GM23338 (cell line): Measurements from ENCODE around the gene HKDC1. TPM values are rescaled to one million over a fixed set of nuclear protein-coding genes. Genes with fewer than 3 reads are reported as not detected.

Experiments
- ATAC-seq: fragments of 200-7000 bp; cut with Tn5 transposase; 3 replicates; pipeline ENCODE4 v1.9.1; 2020
- DNase-seq: peaks from one replicate; pipeline ENCODE4 v3.0.0-alpha.2; 2015; ENCODE audit warnings: low spot score
- H2AFZ ChIP-seq: fragments of 200-600 bp; sonication (generic); 2 replicates; pipeline ENCODE4 v1.8.0; 2016; ENCODE audit warnings: antibody characterized with exemption, mild to moderate bottlenecking, moderate library complexity
- H3F3A ChIP-seq: fragments of 200-600 bp; sonication (generic); replicated peaks from 2 replicates; pipeline ENCODE4 v1.8.0; 2017; ENCODE audit warnings: antibody characterized with exemption, mixed run types, low read depth
- H3K27ac ChIP-seq: fragments of 200-600 bp; sonication (generic); 2 replicates; pipeline ENCODE4 v1.6.1; 2016; ENCODE audit warnings: low read depth
- H3K27me3 ChIP-seq: fragments of 200-600 bp; sonication (generic); 2 replicates; pipeline ENCODE4 v1.8.0; 2016; ENCODE audit warnings: mild to moderate bottlenecking, mixed run types, moderate library complexity; ENCODE audit not compliant: insufficient read depth
- H3K36me3 ChIP-seq: fragments of 200-600 bp; sonication (generic); 2 replicates; pipeline ENCODE4 v1.8.0; 2016; ENCODE audit warnings: mild to moderate bottlenecking; ENCODE audit not compliant: insufficient read depth
- H3K4me1 ChIP-seq: fragments of 200-600 bp; sonication (generic); 2 replicates; pipeline ENCODE4 v1.8.0; 2016; ENCODE audit warnings: mild to moderate bottlenecking, moderate library complexity; ENCODE audit not compliant: insufficient read depth
- H3K4me2 ChIP-seq: fragments of 200-600 bp; sonication (generic); 2 replicates; pipeline ENCODE4 v1.7.1; 2017; ENCODE audit warnings: mixed run types
- H3K4me3 ChIP-seq: fragments of 200-600 bp; sonication (generic); 2 replicates; pipeline ENCODE4 v1.6.1; 2016; ENCODE audit warnings: mixed run types
- H3K79me2 ChIP-seq: fragments of 200-600 bp; sonication (generic); replicated peaks from 2 replicates; pipeline ENCODE4 v1.8.0; 2017; ENCODE audit warnings: mild to moderate bottlenecking; ENCODE audit not compliant: insufficient read depth
- H3K9me2 ChIP-seq: fragments of 200-600 bp; sonication (generic); 2 replicates; pipeline ENCODE4 v1.8.0; 2017; ENCODE audit not compliant: insufficient read depth
- H4K20me1 ChIP-seq: fragments of 200-600 bp; sonication (generic); replicated peaks from 2 replicates; pipeline ENCODE4 v1.8.0; 2017; ENCODE audit warnings: mild to moderate bottlenecking; ENCODE audit not compliant: insufficient read depth
- H3K27ac Mint-ChIP-seq: 2 replicates; pipeline ENCODE4 v1.8.0; 2020; ENCODE audit warnings: inconsistent platforms, mild to moderate bottlenecking, moderate library complexity, mixed read lengths
- H3K27me3 Mint-ChIP-seq: 3 replicates; pipeline ENCODE4 v1.8.0; 2022; ENCODE audit warnings: low read depth, mild to moderate bottlenecking, moderate library complexity, mixed read lengths, inconsistent platforms; ENCODE audit not compliant: insufficient read depth, poor library complexity
- H3K36me3 Mint-ChIP-seq: 3 replicates; pipeline ENCODE4 v1.8.0; 2021; ENCODE audit warnings: low read depth, mild to moderate bottlenecking, inconsistent platforms, moderate library complexity, mixed read lengths
- H3K4me1 Mint-ChIP-seq: 3 replicates; pipeline ENCODE4 v1.8.0; 2020; ENCODE audit warnings: mild to moderate bottlenecking, inconsistent platforms, mixed read lengths
- H3K4me3 Mint-ChIP-seq: 3 replicates; pipeline ENCODE4 v1.8.0; 2021; ENCODE audit warnings: moderate library complexity, mild to moderate bottlenecking, inconsistent platforms, mixed read lengths
- H3K9me3 Mint-ChIP-seq: 3 replicates; pipeline ENCODE4 v1.8.0; 2020; ENCODE audit warnings: moderate library complexity, mild to moderate bottlenecking, inconsistent platforms, mixed read lengths
- CREB1 ChIP-seq: fragments of 250-450 bp; sonication (Bioruptor Pico); IDR thresholded peaks from 2 replicates; pipeline ENCODE4 v1.5.0; 2020; ENCODE audit warnings: low read depth, mild to moderate bottlenecking, moderate library complexity
- ETS1 ChIP-seq: IDR thresholded peaks from 2 replicates; pipeline ENCODE4 v1.6.1; 2016; ENCODE audit warnings: antibody characterized with exemption
- EZH2 ChIP-seq: fragments of 200-600 bp; sonication (generic); IDR thresholded peaks from one replicate; pipeline ENCODE4 v1.8.0; 2017; ENCODE audit warnings: antibody characterized with exemption, mild to moderate bottlenecking, low read depth; ENCODE audit not compliant: unreplicated experiment
- EZH2phosphoT487 ChIP-seq: fragments of 200-600 bp; sonication (generic); IDR thresholded peaks from one replicate; pipeline ENCODE4 v1.8.1; 2018; ENCODE audit warnings: antibody characterized with exemption; ENCODE audit not compliant: unreplicated experiment
- NANOG ChIP-seq: IDR thresholded peaks from 2 replicates; pipeline ENCODE4 v1.6.1; 2016; ENCODE audit warnings: antibody characterized with exemption, borderline replicate concordance
- POLR2AphosphoS5 ChIP-seq: IDR thresholded peaks from 2 replicates; pipeline ENCODE4 v1.6.1; 2016; ENCODE audit warnings: antibody characterized with exemption, low read depth
- STAT1 ChIP-seq: IDR thresholded peaks from one replicate; pipeline ENCODE4 v1.6.1; 2016; ENCODE audit warnings: antibody characterized with exemption; ENCODE audit not compliant: unreplicated experiment
- ZNF114 ChIP-seq: fragments of 250-450 bp; sonication (Bioruptor Pico); IDR thresholded peaks from 2 replicates; pipeline ENCODE4 v1.5.0; 2020; ENCODE audit warnings: mild to moderate bottlenecking, moderate library complexity
- ZNF331 ChIP-seq: fragments of 250-450 bp; sonication (Bioruptor Pico); IDR thresholded peaks from 2 replicates; pipeline ENCODE4 v1.5.0; 2020; ENCODE audit warnings: low read depth, mild to moderate bottlenecking, moderate library complexity
- ZNF462 ChIP-seq: fragments of 250-450 bp; sonication (Bioruptor Pico); IDR thresholded peaks from 2 replicates; pipeline ENCODE4 v1.5.0; 2020; ENCODE audit warnings: mild to moderate bottlenecking, moderate library complexity
- polyA plus RNA-seq: library from polyadenylated mRNA; unstranded; fragments of >200 nt; fragmentation: Nextera tagmentation; extraction: Ambion mirVana; gene quantifications from 2 replicates; pipeline ENCODE4 v1.2.1, GENCODE V29; 2016
- total RNA-seq: library from RNA; depleted of rRNA; stranded (reverse); fragments of >200 nt; shearing (Covaris generic); gene quantifications from 2 replicates; pipeline ENCODE4 v1.2.3, GENCODE V29; 2014
- TF ChIP-seq, protein P1 (sequence below): IDR thresholded peaks from one replicate; pipeline ENCODE4 v1.6.1; 2018; ENCODE audit warnings: antibody characterized with exemption; ENCODE audit not compliant: unreplicated experiment

HKDC1 gene
- total and polyA plus RNA-seq, 2 experiments from 2014 or later, result 0.03 TPM; not detected in 1

DNA sequence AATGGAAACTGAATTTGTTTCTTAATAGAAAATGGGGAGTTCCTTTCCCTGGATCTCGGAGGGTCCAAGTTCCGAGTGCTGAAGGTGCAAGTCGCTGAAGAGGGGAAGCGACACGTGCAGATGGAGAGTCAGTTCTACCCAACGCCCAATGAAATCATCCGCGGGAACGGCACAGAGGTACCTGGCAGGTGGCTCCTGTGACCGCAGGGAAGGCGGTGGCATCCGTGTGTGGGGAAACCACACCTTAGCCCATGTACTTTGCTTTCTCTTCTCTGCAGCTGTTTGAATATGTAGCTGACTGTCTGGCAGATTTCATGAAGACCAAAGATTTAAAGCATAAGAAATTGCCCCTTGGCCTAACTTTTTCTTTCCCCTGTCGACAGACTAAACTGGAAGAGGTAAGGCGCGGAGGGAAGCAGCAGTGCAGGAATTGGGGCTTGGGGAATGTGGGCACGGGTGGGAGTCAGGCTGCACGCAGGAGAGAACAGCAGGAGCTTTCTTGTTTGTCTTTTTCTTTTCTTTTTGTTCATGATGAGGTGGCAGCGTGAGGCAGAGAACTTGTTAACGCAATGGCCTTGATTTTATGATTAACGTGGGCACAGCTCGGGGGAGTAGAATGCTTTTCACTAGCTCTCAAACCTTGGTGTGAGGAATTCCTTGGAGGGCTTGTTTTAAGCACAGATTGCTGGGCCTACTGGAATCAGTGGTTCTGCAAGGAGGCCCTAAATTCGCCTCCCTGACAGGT, 12.8 kb downstream of the HKDC1 start:
- no peak for DNase-seq

DNA sequence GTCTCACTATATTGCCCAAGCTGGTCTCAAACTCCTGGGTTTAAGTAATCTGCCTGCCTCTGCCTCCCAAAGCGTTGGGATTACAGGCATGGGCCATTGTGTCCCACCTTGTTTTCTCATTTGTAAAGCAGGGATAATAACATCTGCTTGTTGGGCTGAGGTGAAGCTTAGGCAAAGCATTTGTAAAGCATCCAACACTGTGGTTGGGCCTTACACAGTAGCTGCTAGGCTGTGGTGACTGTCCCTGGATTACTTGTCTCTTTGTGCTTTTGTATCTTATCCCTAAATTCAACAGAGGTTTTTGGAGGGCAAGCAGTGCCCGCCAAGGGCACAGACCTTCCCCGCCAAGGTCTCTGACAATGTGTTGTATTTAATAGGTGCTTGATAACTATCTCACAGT, 14.3 kb downstream of the HKDC1 start:
- H3K4me1 ChIP-seq, result peaks cover 13% of the 10 kb centered on the region
- H3K4me1 Mint-ChIP-seq, result peaks cover 32% of the 10 kb centered on the region
- H3K27me3 Mint-ChIP-seq, result peaks cover 6% of the 10 kb centered on the region
- H3F3A ChIP-seq, result no peaks in the 10 kb centered on the region
- ATAC-seq, result no peak
- DNase-seq, result no peak
- no peak overlapping the region for H2AFZ ChIP-seq
- H3K27me3 ChIP-seq, result no peaks in the 10 kb centered on the region
- no peaks in the 10 kb centered on the region for H3K9me2 ChIP-seq
- no peak overlapping the region for H3K4me2 ChIP-seq
- H3K36me3 ChIP-seq, result no peaks in the 10 kb centered on the region; the same call in 1 of the 2 replicates
- no peak overlapping the region for H3K4me3 ChIP-seq
- H3K4me3 Mint-ChIP-seq, result no peak overlapping the region
- no peak overlapping the region for H3K27ac ChIP-seq
- no peaks in the 10 kb centered on the region for H3K79me2 ChIP-seq
- H3K36me3 Mint-ChIP-seq, result no peaks in the 10 kb centered on the region
- no peaks in the 10 kb centered on the region; the same call in 2 of the 3 replicates for H3K9me3 Mint-ChIP-seq
- H3K27ac Mint-ChIP-seq, result no peak overlapping the region
- no peaks in the 10 kb centered on the region for H4K20me1 ChIP-seq
- no peak for TF ChIP-seq ZNF331
- no peak for TF ChIP-seq EZH2phosphoT487
- TF ChIP-seq ETS1, result no peak
- no peak for TF ChIP-seq ZNF462
- TF ChIP-seq, protein P1, sequence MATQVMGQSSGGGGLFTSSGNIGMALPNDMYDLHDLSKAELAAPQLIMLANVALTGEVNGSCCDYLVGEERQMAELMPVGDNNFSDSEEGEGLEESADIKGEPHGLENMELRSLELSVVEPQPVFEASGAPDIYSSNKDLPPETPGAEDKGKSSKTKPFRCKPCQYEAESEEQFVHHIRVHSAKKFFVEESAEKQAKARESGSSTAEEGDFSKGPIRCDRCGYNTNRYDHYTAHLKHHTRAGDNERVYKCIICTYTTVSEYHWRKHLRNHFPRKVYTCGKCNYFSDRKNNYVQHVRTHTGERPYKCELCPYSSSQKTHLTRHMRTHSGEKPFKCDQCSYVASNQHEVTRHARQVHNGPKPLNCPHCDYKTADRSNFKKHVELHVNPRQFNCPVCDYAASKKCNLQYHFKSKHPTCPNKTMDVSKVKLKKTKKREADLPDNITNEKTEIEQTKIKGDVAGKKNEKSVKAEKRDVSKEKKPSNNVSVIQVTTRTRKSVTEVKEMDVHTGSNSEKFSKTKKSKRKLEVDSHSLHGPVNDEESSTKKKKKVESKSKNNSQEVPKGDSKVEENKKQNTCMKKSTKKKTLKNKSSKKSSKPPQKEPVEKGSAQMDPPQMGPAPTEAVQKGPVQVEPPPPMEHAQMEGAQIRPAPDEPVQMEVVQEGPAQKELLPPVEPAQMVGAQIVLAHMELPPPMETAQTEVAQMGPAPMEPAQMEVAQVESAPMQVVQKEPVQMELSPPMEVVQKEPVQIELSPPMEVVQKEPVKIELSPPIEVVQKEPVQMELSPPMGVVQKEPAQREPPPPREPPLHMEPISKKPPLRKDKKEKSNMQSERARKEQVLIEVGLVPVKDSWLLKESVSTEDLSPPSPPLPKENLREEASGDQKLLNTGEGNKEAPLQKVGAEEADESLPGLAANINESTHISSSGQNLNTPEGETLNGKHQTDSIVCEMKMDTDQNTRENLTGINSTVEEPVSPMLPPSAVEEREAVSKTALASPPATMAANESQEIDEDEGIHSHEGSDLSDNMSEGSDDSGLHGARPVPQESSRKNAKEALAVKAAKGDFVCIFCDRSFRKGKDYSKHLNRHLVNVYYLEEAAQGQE, result no peak
- TF ChIP-seq ZNF114 (CRISPR knock-in tag), result no peak
- TF ChIP-seq NANOG, result no peak
- no peak for TF ChIP-seq EZH2
- TF ChIP-seq CREB1, result no peak
- no peak for TF ChIP-seq POLR2AphosphoS5

More for the DNA sequence above, 12.8 kb downstream of the HKDC1 start:
- no peaks in the 10 kb centered on the region for H4K20me1 ChIP-seq
- peak overlapping the region; percentile 74; the same call in 1 of the 2 replicates for H2AFZ ChIP-seq
- no peak overlapping the region for H3K4me2 ChIP-seq
- no peaks in the 10 kb centered on the region for H3K36me3 Mint-ChIP-seq
- H3K27me3 ChIP-seq, result no peaks in the 10 kb centered on the region
- no peak overlapping the region; the same call in 2 of the 3 replicates for H3K4me3 Mint-ChIP-seq
- no peak overlapping the region for H3K27ac ChIP-seq
- no peaks in the 10 kb centered on the region for H3K9me2 ChIP-seq
- no peak overlapping the region for H3K27ac Mint-ChIP-seq
- no peaks in the 10 kb centered on the region; the same call in 1 of the 2 replicates for H3K36me3 ChIP-seq
- H3K27me3 Mint-ChIP-seq, result peaks cover 9% of the 10 kb centered on the region
- peaks cover 23% of the 10 kb centered on the region for H3K4me1 Mint-ChIP-seq
- no peaks in the 10 kb centered on the region for H3K79me2 ChIP-seq
- TF ChIP-seq STAT1, result no peak
- no peak overlapping the region for H3K4me3 ChIP-seq
- H3K9me3 Mint-ChIP-seq, result no peaks in the 10 kb centered on the region
- ATAC-seq, result no peak
- H3K4me1 ChIP-seq, result peaks cover 12% of the 10 kb centered on the region
- H3F3A ChIP-seq, result no peaks in the 10 kb centered on the region
